GM19023 (cell line): ENCODE data around the gene LMF1.
"Not testable (repeated sequence)": the region's sequence is repeated elsewhere in the genome, so short reads cannot be mapped to it uniquely, and the experiment has no call there.

ENCODE experiments used
- ATAC-seq: cut with Tn5 transposase; IDR thresholded peaks from one replicate; pipeline ENCODE4 v1.9.1; 2021; ENCODE audit warnings: mild to moderate bottlenecking, moderate library complexity; ENCODE audit not compliant: unreplicated experiment

The LMF1 gene

DNA sequence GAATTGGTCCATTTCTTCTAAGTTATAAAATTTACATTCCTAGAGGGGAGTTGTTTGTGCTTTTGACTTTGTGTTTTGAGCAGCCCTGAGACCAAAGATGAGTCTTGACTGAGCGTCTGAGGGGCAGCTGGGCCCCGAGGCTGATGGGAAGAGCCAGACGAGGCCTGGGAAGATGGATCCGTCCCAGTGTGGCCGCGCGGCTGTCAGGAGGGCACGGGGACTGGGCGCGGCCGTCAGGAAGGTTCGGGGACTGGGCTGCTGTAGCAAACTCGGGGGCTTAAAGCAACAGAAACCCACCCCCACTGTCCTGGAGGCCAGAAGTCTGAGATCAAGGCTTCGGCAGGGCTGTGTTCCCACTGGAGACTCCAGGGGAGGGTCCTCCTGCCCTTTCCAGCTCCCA lies 132.0 kb downstream of the LMF1 start:
- ATAC-seq, result no peak

DNA sequence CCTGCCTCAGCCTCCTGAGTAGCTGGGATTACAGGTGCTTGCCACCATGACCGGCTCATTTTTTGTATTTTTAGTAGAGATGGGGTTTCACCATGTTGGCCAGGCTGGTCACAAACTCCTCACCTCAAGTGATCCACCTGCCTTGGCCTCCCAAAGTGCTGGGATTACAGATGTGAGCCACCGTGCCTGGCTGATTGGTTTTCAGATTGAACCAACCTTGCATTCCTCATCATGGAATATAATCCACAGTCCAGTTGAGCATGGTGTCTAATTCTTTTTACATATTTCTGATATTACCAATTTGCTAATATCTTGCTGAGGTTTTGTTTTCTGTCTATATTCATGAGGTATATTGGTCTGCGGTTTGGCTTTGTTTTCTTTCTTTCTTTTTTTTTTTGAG lies 134.0 kb downstream of the LMF1 start:
- not testable (repeated sequence) for ATAC-seq

DNA sequence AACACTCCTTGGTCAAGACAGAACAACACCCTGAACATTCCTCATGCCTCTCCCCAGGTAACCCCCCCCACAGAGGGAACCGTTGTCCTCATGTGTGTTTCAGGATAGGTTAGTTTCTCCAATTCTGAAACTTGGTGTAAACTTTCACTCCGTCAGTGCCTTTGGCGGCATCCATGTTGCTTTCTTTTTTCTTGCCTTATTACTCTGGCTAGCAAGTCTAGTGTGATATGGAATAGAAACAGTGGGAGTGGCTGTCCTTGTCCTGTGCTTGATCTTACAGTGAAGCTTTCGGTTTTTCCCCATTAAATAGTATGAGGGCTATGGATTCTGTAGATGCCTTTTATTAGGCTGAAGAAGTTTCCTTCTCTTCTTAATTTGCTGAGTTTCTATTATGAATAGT lies 134.6 kb downstream of the LMF1 start:
- no peak for ATAC-seq

DNA sequence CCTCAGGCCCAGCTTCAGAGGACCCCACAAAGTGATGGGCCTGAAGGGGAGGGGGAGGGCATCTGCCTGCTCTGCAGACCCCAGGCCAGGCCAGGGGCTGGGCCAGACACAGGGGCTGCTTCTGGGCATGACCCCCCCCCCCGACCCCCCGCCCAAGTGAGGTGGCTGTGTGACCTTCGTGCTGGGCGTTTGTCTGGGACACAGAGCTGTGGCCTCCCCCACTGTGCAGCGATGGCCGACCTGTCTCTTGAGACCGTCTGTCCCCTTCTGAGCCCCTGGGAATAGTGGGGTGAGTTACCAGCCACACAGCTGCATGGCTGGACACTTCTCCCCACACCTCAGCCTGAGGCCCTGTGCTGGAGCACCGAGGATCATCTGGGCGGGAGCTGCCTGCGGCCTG lies 135.4 kb downstream of the LMF1 start:
- ATAC-seq, result no peak

DNA sequence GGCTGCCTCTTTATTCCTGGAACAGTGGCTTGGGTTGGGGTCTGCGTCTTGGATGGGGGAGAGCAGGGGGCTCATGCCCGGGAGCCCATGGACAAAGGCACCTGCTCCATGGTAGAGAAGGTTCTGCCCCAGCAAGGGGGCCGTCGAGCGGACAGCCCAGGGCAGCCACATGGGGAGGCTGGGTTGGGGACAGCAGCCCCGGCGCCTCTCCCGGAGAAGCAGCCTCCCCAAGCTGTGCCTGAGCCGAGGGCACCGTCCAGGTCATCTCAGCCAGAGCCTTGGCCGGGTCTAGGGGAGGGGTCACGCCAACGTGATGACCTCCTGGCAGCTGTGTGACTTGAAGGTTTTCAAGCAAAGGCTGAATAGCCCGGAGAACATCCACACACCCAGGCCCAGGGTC lies 137.4 kb downstream of the LMF1 start:
- ATAC-seq, result no peak

DNA sequence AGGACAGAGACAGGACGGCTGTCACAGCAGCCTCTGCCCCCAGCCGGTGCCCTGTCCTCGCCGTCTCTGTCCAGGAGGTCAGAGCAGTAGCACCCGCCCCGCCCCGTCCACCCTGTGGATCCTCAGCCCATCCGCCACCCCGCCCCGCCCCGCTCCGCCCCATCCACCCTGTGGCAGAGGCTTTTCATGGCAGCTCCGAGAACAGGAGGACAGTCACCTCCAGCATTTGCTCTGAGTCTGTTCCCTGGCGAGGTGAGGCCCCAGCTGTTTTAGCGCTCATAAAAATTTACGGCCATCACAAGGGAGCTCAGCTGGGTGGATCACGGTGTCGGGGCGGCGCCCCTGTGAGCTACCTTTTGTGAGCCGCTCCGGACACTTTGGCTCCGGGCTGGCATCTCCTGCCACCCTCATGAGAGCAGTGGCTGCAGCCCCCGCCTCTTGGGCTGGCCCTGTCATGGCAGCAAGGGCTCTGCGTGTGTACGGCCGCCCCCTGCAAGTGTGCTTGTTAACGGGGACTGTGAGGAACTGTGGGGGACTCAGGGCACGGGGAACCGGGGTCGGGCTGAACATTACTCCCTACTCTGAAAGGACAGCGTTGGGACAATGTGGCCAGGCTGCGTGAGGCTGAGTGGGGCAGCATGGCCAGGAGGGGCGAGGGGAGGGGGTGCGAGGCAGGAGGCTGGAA lies 138.0 kb downstream of the LMF1 start:
- ATAC-seq, result no peak

DNA sequence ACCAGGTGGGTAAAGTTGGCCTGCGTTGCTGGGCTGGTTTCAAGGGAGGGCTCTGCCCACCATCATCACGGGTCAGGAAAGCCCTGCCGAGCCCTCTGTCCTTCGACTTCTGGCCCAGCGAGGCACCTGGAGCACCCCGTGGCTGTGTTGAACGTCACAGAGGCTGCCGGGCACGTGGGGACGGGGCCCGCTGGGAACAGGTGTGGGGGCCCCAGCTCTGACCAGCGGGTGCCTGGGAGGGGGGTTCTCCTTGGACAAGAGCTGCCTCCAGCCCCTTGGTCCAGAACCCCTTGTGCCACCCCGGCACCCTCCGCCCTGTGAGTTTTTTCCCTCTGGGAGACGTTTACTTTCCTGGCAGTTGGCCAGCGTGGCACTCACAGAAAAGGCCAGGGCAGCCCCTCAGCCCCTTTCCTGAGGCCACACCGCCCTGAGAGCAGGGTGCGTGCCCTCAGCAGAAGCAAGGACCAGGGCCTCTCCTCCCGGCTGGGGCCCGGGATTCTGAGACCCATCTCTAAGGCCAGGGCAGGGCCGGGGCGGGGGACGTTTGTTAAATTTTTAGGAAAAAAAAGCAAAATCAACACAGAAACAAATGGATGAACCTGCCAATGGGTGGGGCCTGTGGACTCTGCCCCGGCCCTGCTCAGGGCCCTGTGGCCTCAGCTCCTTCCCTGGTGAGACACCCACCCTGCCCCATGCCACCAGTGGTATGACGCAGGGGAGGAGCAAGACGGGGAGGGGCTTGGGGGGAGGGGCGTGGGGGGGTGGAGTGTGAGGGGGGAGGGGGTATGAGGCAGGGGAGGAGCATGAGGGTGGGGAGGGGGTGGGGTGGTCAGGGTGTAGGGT lies 139.0 kb downstream of the LMF1 start:
- ATAC-seq, result no peak

DNA sequence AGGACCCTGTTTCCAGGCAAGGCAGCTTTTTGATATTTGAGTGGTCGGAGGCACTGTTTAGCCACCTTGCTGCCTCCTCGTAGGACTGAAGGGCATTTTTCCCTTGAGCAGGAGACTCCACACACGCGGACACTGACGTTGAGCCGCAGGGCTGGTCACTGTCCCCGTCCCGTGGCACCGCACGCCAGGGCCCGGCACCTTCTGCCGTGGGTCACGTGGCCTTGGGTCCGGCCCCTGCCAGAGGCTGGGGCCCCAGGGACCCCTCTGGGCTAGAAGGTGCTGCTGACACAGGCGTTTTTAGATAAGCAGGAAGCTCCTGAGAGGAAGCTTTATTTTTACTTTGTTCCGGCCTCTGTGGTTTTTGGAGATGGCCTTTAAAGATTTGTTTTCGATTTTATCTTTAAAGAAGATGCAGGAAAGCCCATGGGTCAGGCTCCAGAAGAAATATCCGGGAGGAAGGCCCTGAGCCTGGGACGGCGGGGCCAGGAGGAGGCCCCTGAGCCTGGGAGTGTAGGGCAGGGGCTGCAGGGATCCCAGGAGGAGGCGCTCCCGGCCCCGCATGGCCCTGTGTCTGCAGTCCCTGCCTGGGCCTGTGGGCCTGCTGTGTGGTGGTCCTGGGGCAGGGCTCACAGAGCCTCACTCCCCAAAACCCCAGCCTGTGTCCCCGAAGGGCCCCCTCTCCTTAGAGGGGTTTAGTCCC lies 139.8 kb downstream of the LMF1 start:
- ATAC-seq, result no peak

DNA sequence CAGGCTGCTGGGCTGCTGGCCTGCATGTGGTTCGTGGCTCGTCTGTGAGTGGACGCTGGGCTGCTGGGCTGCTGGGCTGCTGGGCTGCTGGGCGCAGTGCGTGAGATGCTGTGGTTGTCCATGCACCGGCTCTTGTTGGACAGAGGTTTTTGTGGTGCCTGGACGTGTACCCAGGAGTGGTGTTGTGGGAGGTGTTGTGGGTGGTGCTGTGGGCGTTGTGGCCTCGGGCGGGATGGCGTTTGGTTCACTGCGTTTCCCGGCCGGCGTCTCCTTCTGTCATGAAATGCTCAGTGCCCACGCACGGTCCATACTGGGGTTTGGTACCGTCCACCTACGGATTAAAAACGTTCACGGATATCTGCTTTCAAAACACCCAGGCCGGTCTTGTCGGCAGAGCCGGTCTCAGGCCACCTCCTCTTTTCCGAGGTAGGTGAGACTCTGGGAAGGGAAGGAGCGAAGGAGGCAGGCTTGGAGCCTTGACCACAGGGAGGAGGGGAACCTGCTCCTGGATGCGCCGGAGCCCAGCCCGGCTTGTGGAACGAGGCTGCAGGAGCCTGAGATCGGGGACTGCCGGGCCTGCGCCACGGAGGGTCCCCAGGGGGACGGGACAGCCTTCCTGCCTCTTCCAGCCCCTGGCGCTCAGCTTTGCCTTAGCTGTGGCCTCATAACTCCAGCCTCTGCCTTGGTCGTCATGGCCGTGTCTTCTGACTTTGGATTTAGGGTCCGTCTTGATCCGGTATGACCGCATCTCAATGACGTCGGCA lies 140.5 kb downstream of the LMF1 start:
- no peak for ATAC-seq

DNA sequence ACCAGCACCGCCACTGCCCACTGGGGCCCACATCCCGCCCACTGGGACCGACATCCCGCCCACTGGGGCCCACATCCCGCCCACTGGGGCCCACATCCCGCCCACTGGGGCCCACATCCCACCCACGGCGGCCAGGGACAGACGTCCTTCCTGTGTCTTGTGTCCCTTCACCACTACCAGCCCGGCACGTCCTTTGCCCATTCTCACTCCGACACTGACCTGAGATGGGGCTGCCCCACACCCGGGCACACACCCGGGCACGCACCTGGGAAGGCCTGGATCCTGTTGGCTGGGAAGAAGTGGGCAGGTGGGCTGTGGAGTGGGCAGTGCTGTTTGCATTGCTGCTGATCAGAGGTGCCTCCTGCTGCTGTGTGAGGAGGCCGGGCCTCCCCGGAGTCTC lies 141.9 kb downstream of the LMF1 start:
- no peak for ATAC-seq

DNA sequence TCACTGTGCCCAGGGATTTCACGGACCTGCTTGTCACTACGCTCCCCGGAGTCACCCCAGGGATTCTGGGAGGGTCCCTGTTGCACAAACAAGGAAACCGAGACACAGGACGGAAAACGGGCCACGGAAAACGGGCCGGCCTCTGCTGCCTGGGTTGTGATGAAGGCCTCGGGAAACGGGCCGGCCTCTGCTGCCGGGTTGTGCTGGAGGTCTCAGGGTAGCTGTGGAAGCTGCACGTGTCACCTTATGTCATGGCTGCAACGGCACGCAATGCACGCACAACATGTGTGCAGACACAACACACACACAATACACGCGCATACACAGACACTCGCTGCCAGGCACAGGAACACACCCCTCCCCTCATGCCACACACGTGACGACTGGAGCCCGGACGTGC lies 143.3 kb downstream of the LMF1 start:
- no peak for ATAC-seq

DNA sequence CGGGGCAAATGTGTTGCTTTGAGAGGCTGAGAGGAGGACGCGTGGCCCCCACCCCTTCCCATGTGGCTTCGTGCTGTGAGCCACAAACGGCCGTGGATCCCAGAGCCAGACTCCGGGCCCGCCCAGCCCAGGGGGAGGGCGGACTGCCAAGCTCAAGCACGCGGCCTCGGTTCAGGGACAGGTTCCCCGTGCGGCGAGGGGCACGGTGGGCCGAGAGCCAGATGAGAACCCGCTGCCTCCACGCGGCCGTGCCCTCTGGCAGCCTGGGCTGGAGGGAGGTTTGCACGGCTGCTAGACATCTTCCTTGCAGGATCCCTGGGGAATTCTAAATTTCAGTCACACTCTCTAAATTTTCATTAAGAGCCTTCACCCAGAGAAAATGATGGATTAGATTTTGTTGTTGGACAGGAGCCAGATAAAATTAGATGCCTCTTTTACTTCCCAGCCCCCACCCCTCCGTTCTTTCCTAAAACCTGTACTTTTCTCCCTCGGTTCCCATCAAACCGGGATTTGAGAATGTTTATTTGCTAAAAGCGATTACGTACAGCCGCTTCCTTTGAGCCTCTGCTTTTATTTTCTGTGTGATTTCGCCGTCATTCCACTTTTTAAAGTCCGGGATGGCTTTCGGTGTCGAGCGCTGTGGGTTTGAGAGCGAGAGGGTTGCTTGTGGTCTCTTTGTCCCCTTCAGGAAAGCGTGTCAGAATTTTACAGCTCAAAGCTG lies 145.3 kb downstream of the LMF1 start:
- no peak for ATAC-seq

DNA sequence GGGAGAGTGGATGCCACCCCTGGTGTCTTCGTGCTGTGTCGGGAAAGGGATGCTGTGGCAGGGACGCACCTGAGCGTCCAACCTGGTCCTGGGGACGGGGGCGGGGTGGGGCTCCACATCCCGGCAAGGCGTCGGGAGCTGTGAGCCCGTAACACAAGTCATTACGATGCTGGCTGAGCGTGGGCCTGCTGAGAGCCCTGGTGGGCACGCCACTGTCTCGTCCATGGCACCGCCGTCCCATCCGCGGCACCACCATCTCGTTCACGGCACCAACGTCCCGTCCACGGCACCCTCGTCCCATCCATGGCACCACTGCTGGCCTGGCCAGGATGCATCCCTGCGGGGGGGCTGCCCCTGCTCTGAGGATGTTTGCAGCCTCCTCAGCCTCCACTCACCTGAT lies 146.2 kb downstream of the LMF1 start:
- no peak for ATAC-seq

DNA sequence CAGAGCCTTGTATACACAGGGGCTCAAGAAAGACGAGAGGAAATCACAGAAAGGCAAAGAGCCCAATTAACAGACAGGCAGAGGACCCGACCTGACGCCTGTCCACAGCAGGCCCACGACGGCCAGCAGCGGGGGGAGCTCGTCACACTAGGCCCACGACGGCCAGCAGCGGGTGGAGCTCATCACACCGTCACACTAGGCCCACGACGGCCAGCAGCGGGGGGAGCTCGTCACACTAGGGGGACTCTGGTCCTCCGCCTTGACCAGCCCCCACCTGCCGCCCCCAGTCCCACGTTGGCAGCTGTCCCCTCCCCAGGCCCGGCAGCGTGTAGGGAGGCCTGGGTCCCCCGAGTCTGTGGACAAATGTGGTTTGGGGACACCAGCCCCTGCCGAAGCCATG lies 146.6 kb downstream of the LMF1 start:
- no peak for ATAC-seq

DNA sequence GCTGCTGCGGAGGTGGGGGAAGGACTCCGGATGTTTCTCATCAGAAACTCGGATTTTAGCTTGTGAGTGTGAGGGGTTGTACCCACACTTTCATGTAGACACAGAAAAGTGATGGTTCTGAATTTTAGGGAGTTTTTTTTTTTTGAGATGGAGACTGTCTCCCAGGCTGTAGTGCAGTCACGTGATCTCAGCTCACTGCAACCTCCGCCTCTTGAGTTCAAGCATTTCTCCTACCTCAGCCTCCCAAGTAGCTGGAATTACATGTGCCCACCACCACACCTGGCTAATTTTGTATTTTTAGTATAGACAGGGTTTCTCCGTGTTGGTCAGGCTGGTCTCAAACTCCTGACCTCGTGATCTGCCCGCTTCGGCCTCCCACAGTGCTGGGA lies 147.9 kb downstream of the LMF1 start:
- no peak for ATAC-seq

DNA sequence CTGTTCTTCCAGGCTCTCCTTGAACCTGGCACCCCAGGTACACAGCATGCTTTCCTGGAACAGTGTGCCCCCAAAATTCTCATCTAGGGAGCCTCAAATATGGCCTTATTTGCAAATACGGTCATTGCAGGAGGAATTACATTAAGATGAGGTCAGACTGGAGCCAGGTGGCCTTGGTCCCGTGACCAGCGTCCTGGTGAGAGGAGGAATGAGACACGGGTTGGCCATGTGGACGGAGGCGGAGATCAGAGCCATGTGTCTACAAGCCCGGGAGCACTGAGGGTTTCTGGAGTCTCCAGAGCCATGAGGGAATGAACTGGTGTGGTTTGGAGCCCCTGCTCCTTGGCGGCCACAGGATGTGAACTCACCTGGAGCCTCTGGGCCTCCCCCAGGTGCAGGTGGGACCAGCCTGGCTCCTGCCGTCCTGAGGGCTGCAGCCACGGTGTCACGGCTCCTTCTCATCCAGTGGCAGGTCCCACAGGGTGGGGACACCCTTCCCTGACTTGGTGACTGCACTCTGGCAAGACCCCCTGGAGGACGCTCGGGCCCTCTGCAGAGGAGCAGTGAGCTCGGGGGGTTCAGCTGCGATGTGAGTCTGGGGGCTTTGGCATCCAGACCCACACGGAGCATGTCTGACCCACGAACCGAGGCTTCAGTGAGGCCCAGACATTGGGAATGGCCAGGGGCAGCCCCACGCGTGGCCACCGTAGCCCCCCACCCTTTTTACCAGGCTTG lies 148.4 kb downstream of the LMF1 start:
- ATAC-seq, result no peak

DNA sequence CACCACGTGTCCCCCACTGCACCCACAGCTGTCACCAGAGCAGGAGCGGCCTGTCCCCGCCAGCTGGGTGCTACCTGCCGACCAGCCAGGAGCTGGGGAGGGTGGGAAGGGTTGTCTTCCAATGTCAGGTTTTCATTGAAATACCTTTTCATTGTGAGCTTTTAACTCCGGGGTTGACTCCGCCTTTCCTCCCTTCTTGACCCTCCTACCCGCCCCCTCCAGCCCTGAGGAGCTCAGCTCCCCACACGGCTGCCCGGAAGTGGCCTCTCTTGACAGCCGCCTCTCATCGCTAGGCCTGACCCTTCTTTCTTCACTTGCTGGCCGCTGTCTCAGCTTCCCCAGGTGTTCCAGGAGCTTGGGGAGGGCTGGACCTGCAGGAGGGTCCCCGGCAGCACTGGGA lies 149.0 kb downstream of the LMF1 start:
- no peak for ATAC-seq

DNA sequence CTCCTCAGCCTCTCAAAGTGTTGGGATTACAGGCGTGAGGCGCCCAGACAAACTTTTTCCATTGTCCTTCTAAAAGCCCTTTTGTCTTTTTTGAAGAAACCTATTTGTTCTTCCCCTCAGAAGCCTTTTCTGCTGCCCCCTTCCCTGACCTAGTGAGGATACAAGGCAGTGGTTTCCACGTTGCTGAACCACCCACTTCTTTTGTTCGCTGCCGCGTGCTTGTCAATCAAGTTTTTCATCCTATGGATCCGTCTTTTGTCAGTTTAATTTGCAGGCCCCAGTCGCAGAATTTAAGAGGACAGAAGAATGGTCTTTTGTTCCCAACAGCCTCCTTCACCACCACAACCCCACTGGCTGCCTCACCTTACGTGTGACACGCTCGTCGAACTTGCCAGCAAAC lies 150.0 kb downstream of the LMF1 start:
- no peak for ATAC-seq

DNA sequence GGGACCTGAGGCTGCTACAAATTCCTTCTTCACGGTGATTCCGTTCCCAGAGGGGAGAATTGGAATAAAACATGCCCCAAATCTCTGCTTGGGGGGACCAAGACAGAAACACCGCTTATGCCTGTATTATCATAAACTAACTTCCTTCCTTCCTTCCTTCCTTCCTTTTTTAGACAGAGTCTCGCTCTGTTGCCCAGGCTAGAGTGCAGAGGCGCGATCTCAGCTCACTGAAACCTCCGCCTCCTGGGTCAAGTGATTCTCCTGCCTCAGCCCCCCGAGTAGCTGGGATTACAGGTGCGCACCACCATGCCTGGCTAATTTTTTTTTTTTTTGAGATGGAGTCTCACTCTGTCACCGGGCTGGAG lies 150.8 kb downstream of the LMF1 start:
- ATAC-seq, result not testable (repeated sequence)
